ENCODE measurements around the gene TBC1D16. TPM values are rescaled to one million over a fixed set of nuclear protein-coding genes. Genes with fewer than 3 reads are reported as not detected.

Gene TBC1D16
- total RNA-seq, 4 donors from 2014 or later = 5.8 to 8.1 (median 7.0) TPM

- intact Hi-C loops (cut with DNase I; ENCODE audit: low total_unique reads) (no loop called here), in situ Hi-C loops (cut with MboI; ENCODE audit: low sequenced_read_pairs in 4 of 4) (no loop called here)
- no peaks in the 10 kb centered on the region for H3K36me3 ChIP-seq
- no peaks in the 10 kb centered on the region for H3K9me3 ChIP-seq
- no peaks in the 10 kb centered on the region for H3K4me1 ChIP-seq
- H3K4me3 ChIP-seq = no peak overlapping the region
- DNase-seq = no peak
- no peak overlapping the region for H3K27ac ChIP-seq
- no peak for TF ChIP-seq CTCF (IDR thresholded peaks at IDR 0.05 in 4 of 5, conservative IDR thresholded peaks at IDR 0.05 in 1 of 5)
- no peak for TF ChIP-seq POLR2A (IDR thresholded peaks at IDR 0.05)
- no peaks in the 10 kb centered on the region for H3K27me3 ChIP-seq
- ATAC-seq = no peak
Observed at GRCh38 chr17:79975498-79976134, 60.1 kb downstream of the TBC1D16 start.

- Histone ChIP-seq H3K4me1 (no peaks in the 10 kb centered on the region), H3K9me3 (no peaks in the 10 kb centered on the region), H3K27ac (no peak overlapping the region), H3K27me3 (no peaks in the 10 kb centered on the region), H3K4me3 (no peak overlapping the region), H3K36me3 (no peaks in the 10 kb centered on the region)
- in situ Hi-C loops (cut with MboI; ENCODE audit: low sequenced_read_pairs in 4 of 4) = no loop called here
- ATAC-seq = no peak
- intact Hi-C loops (cut with DNase I; ENCODE audit: low total_unique reads) = no loop called here
- TF ChIP-seq POLR2A (IDR thresholded peaks at IDR 0.05) (no peak), CTCF (IDR thresholded peaks at IDR 0.05 in 4 of 5, conservative IDR thresholded peaks at IDR 0.05 in 1 of 5) (no peak)
- no peak for DNase-seq
Observed at GRCh38 chr17:79974566-79975497, 60.8 kb downstream of the TBC1D16 start.

- no peaks in the 10 kb centered on the region for H3K4me1 ChIP-seq
- TF ChIP-seq CTCF (IDR thresholded peaks at IDR 0.05 in 4 of 5, conservative IDR thresholded peaks at IDR 0.05 in 1 of 5) = no peak
- no peak for TF ChIP-seq POLR2A (IDR thresholded peaks at IDR 0.05)
- no peak overlapping the region for H3K27ac ChIP-seq
- no peaks in the 10 kb centered on the region for H3K27me3 ChIP-seq
- in situ Hi-C loops (cut with MboI; ENCODE audit: low sequenced_read_pairs in 4 of 4) (no loop called here), intact Hi-C loops (cut with DNase I; ENCODE audit: low total_unique reads) (no loop called here)
- ATAC-seq = no peak
- H3K4me3 ChIP-seq = no peak overlapping the region
- no peaks in the 10 kb centered on the region for H3K9me3 ChIP-seq
- DNase-seq = no peak
- no peaks in the 10 kb centered on the region for H3K36me3 ChIP-seq
Observed at GRCh38 chr17:79971651-79972050, 64.0 kb downstream of the TBC1D16 start.

GRCh38 chr17:79970576-79971068, 65.0 kb downstream of the TBC1D16 start:
- no peak overlapping the region for H3K27ac ChIP-seq
- DNase-seq = no peak
- no peaks in the 10 kb centered on the region for H3K4me1 ChIP-seq
- TF ChIP-seq CTCF (IDR thresholded peaks at IDR 0.05 in 4 of 5, conservative IDR thresholded peaks at IDR 0.05 in 1 of 5) (peak in 3 of 5 experiments; percentile 11 to 37 (median 12)), POLR2A (IDR thresholded peaks at IDR 0.05) (no peak)
- intact Hi-C loops (cut with DNase I; ENCODE audit: low total_unique reads) (no loop called here), in situ Hi-C loops (cut with MboI; ENCODE audit: low sequenced_read_pairs in 4 of 4) (no loop called here)
- no peaks in the 10 kb centered on the region for H3K9me3 ChIP-seq
- H3K27me3 ChIP-seq = peaks cover 0 to 5% (median 0%) of the 10 kb centered on the region in 3 donors
- no peak for ATAC-seq
- H3K4me3 ChIP-seq = no peak overlapping the region
- H3K36me3 ChIP-seq = no peaks in the 10 kb centered on the region

All from gastrocnemius medialis (tissue), 4 donors.